Measurements from ENCODE around the gene SH2D2A.

Gene SH2D2A
- total RNA-seq = 41.5 reads per million, percentile 64 among the genes with 10 or more reads in this experiment

DNA sequence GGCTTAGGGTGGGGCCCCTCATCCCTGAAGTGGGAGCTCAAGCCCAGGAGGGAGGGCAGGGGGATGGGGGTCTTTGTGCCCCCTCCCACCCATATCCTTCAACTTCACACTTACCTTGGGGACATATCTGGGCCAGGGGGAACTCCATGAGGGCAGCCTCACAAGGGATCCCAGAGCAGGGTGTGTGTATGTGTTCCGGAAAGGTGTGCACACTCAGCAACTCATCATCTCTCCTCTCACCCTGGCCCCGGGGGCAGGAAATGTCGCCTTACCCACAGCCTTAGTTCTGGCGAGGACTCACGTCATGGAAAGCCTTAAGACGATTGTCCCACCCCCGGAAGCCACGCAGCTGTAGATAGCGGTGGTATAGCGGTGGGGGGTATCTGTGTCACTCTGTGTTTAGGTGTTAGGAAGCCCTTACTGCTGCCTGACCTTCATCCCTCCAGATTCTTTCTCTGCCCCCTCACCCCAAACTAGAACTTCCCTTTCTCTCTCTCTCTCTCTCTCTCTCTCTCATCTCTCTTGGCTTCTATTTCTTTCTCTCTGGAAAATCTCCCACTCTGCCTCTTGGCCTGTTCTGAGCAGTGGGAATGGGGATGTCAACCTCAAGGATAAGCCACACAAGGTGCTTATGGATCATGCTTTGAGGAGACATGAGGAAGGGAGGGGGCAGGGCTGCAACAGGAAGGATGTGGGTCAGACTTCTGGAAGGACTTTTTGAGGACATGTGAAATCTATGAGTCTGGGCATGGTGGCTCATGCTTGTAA, at the start of gene SH2D2A:
SH2D2A (minus strand) TSS at position 288 of the 768 bp plus-strand sequence; CDS start at position 148, 140 bp downstream.
- DNase-seq = peak; percentile 94

DNA sequence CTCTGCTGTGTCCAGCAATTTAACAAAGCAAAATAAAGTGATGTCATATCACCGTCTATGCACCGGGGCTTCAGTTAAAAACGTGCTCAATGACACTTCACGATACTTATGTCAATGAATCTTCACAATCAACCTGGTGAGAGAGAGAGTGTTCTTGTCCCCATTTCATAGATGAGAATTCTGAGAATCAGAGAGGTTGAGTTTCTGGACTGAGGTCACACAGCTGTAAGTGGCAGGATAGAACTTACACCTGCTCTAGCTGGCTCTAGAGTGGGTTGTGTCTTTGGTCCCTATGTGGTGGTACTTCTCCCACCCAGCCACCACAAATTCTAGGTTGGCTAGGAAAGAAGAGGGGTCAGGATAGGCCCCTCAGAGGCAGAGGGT, 49.2 kb upstream of the SH2D2A start:
- no peak for DNase-seq

DNA sequence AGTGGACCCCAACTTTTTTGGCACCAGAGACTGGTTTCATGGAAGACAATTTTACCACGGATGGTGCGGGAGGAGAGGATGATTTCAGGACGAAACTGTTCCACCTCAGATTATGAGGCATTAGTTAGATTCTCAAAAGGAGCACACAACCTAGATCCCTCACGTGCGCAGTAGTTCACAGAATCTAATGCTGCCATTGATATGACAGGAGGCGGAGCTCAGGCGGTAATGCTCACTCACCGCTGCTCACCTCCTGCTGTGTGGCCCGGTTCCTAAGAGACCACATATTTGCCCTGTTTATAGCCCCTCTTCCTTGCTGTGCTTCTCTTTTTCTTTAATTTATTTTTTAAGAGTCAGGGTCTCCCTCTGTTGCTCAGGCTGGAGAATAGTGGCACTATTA, 48.6 kb upstream of the SH2D2A start:
- DNase-seq = no peak

DNA sequence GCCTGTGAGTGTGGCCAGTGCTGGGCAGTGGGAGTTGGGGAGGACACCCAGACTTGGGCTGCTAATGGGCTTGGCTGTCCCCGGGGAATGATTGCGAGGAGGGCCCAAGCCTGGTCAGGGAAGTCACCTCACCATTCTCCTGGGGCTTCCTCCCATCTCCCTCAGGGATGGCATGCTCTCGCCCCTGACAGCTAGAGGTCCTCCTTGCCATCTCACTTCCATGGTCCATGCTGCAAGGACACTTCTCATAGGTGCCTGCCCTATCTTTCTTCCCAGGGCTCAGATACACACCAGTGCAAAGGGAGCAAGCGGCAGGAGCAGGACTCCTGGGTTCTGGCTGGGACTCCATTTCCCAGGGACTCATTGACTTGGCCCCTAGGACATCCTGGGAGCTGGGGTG, 48.1 kb upstream of the SH2D2A start:
- no peak for DNase-seq

DNA sequence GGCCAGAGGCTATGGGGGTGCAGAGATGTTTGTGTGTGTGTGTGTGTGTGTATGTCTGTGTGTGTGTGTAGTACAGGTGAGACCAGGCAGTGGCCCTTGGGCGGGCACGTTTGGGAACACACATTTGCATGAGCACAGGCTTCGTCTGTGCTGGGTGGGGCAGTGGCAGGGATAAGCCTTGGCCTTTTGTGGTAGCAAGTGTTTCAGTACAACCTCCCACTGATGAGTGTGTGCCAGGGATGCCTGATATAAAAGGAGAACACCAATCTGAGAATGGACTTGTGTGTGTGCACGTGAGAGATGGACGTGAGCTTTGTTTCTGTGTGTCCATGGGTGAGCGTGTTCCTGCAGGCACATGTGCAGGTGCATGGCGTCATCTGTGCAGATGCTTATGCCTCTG, 47.0 kb upstream of the SH2D2A start:
- DNase-seq = no peak

DNA sequence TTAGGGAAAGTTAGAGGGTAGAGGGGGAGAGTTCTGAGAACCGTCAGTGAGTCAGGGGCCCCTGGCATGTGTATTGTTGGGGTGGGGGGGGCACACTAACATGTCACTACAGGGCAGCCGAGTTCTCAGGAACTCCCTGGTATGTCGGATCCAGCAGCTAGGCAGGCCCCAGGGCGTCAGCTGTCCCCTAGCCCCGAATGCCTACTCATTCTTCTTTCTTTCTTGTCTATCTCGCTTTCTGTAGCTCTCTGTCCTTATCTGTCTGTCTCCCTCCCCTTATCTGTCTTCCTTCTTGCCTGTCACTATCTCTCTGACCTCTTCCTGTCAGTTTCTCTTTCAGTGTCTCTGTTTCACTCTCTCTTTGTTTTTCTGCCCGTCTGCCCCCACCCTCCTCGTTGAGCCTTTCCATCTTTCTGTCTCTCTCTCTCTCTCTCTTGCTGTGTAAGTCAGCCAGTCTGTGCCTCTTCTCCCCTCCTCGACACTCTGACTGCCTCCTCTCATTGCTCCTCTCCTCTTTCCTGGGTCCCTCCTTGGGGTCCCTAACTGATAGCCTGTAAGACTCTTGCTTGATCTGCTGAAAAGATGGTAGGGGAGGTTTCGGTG, 46.5 kb upstream of the SH2D2A start:
- DNase-seq = no peak

DNA sequence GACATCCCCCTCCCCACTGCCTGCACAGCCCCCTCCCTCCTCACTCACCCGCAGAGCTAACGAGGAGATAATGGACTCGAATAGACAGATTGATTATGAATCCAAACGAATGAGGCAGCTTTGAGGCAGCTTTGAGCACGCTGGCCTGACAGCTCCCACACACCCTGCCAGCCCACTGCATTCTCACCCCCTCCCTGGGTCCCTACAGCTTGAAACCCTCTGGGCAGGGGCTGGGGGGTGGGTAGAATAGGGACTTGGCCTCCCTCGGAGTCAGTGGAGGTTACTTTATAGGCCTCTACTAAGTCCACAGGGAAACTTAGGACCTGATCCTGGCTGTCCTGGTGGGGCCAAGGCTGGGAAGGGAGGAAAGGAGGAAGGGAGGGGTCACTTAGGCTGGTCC, 45.9 kb upstream of the SH2D2A start:
- DNase-seq = no peak

DNA sequence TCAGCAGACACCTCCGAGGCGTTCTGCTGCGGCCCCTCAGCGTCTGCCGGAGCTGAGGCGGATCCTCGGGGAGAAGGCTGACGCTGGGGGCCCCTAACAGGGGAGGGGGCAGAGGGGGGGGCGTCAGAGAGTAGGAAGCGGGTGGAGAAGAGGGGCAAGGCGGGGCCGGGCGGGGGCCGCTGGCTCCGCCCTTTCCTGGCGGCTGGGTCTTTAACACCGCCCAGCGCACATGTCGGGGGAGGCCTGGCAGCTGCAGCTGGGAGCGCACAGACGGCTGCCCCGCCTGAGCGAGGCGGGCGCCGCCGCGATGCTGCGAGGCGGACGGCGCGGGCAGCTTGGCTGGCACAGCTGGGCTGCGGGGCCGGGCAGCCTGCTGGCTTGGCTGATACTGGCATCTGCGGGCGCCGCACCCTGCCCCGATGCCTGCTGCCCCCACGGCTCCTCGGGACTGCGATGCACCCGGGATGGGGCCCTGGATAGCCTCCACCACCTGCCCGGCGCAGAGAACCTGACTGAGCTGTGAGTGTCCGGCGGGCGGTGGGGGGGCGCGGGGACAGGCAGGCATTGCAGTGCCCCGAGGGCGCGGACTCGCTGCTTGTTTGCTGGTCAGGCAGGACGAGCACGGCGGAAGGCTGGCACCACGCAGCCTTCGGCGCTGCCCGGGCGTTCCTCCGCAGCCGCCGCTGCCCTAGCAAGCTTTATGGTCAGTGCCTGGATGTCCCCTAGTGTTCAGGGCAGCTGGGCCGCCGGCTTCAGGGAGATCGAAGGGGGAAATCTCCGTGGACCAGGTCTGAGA, 44.2 kb upstream of the SH2D2A start, which contains the start of gene NTRK1:
NTRK1 (plus strand) TSS at position 238 of the 796 bp plus-strand sequence; CDS start at position 308, 70 bp downstream.
- DNase-seq = peak; percentile 31

DNA sequence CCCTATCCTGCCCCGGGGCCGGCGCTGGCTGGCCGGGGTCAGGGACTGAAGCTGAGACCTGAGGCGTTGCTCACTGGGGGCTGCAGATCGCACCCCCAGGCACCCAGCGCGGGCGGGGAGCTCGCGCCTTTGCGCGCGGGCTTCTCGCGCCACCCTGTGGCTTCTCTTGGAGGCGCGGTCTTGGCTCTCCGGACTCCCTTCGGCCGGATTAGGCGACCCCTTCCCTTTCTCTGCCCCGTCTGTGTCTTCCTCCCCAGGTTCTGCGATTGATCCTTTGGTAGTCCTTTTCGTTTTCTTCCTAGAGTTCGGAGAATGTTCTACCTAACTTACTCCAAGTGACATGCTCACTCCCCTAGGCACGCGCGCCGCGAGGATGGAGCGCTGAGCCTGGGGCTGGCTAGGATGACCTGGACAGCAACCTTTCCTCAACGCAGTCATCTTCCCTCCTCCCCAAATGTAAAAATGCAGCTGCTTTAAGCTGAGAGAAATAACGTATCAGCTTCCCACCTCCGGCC, 43.5 kb upstream of the SH2D2A start:
- peak; percentile 42 for DNase-seq

DNA sequence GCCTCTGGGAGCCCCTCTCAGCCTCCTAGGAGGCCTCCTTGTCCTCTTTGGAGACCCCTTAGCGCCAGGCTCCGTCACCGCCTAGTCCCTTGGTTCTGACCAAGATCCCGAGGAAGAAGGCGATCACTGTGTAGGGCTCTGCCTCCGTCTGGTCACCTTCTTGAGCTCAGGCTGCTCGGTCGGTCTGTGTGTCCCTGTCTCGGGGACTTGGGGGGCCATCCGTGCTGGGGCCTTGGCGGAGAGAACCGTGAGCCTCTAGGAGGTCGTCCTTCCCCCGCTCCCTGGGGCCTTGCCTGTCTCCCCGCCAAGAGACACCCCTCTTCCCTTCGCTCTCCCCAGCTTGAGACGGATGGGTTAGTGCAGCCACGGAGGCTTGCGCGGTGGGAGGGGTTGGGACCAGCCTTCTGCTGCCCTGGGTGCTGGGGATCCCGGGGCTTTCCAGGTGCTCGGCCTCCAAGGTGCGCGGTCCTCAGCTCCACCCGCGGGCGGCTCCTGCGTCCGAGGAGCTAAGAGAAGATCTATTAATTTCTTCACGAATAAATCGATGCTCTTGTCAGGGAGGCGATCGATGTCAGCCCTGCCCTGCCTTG, 43.0 kb upstream of the SH2D2A start:
- DNase-seq = no peak

DNA sequence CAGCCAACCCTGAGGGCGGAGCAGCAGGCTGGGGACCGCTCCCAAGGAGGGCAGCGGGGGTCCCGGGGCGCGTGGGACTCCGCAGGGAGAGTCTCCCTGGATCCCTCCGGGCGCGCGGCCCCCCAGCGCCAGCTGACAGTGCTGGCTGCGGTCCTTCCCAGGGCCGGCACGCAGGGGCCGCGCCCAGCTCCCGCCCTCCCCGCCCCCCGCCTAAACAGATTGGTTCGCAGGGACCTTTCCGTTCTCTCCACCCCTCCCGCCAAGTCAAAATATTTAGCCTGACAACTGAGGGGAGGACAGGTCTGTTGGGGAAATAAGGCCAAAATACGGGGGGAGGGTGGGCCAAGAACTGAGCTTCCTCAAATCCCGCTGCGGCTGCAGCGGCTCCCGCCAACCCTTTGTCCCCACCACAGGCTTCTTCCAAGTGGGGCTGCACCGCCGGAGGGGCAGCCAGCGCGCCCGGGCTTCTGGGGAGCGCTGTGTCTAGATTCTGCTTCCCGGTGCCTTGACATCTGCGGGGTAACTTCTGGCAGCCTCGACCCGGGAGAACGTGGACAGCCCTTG, 42.4 kb upstream of the SH2D2A start, which contains the start of gene INSRR:
INSRR (minus strand) TSS at position 159 of the 564 bp plus-strand sequence. CDS start 496 bp downstream, outside the sequence.
- DNase-seq = no peak

DNA sequence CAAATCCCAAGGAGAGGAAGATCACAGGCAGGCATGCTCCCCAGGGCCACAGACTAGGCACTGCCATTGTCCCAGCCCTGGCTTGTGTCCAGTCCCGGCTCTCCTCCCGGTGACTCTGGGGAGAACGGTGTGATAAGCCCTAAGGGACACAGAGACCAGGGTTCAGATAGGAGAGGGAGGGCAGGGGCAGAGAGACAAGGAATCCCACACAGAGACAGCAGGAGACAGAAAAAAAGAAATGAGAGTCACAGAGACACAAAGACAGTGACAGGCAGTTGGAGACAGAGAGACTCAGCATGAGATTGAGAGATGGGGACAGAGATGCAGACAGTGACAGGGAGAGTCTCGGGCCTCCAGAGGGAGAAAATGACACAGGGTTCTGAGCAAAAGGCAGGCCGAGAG, 41.9 kb upstream of the SH2D2A start:
- no peak for DNase-seq

DNA sequence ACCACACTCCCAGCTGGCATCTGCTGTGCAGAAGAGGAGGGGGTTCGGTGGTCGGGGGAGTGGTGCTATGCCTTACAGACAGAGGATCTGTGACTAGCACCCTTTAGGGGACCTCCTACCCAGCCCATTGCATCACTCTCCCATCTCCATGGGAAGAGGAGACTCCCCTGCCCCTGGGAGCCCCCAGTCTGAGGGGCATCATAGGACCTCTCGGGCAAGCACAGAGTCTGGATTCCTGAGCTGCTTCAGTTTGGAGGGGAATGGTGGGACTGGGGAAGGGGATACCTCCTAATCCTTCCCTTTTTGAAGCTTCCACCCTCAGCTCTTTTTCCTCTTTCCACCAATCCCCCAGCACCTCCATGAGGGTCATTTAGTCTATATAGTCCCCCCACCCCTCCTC, 40.9 kb upstream of the SH2D2A start:
- DNase-seq = no peak

DNA sequence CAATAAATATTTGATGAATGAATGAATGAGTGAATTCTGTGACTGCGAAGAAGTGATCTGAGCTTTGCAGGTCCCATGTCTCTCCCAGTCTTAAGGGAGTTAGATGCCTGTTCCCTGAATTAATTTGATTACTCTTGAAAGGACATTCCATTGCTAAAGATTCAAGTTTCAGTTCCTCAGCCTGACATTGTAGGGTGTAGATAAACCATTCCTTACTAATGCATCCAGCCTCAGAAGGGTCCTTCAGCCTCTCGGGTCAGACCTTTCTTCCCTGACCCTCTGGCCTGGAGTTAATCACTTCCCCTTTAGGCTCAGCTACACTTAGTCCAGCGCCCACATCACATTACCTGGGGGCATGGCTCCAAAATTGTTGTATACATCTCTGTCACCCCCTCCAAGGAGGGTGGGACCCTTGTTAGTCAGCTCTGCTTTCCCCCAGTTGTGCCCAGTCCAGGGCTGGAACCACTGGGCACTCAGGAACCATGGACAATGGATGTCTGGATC, 39.7 kb upstream of the SH2D2A start:
- no peak for DNase-seq

DNA sequence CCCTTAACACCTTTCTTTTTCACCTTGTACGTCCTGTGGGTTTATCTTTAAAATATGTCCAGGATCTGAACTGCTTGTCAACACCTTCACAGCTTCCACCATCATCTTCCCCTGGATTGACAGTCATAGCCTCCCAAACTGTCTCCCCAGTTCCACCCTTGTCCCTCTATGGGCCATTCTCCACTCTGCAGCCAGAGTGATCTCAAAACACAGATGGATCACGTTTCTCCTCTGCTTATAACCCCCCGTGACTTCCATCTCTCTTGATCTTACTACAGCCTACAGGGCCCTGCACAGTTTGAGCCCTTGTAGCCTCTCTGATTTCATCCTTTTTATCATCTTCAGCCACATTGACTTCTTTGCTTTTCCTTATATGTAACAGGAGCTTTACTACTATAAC, 38.0 kb upstream of the SH2D2A start:
- no peak for DNase-seq

DNA sequence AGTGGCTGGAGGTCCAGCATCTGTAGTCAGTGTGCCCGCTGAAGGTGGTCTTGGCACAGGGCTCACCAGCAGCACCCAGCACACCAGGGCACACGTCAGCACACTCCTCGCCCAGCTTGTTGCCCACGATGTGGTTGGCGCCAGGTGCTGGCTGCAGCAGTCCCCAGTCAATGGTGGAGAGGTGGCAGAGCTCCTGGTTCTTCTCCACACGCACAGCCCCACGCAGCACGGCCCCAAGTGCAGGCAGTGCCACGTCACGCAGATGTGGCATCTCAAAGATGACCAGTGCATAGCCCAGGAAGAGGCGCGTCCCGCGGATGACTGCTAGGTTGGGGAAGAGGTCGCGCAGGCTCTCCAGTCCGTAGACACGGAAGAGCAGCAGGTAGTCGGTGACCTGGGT, 37.1 kb upstream of the SH2D2A start:
- DNase-seq = no peak

DNA sequence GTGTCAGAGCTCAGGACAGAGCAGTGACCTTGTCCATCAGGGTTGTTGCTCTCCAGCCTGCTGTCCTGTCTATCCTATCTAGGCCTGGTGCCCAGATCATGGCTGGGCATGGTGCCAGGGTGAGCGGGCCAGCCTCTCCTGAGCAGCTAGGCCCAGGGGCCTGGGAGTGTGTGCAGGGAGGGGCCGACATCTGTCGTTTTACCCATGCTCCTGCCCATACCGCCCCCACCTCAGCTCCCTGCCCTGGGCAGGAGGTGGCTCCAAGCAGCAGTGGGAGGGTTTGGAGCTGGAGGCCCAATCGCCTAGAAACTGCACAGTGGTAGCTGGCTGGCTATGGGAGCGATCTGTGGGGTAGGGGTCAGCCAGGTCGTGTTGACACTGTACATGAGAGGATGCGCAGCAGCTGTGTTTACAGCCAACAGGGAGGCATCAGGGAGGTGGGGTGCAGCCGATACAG, 35.8 kb upstream of the SH2D2A start:
- no peak for DNase-seq

DNA sequence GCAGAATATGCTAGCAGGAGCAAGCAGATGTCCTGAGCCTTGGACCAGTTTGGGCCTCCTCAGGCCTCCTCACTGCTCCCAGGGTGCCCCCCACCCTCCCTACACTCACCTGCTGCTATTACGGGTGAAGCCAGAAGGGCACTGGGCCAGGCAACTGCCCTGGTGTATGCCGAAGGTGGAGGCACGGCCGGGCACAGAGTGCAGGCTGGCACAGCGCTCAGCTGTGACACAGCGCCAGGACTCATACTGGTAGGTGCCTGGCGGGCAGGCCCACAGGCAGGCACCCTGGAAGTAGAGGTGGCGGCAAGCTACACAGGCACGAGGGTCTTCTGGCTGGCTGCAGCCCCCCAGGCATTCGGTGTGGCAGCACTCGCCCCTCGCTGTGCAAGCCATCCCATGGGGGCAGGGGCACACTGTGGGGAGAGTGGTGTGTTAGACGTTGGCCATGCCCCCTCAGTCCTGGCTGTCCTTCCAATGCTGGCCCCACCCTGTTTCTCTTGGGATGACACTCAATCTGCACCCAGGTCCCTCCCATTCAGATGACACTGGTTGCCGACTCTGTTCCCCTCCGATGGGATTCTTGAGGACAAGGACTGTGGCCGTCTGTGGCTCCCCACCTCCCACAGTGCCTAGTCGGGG, 35.2 kb upstream of the SH2D2A start:
- DNase-seq = no peak

DNA sequence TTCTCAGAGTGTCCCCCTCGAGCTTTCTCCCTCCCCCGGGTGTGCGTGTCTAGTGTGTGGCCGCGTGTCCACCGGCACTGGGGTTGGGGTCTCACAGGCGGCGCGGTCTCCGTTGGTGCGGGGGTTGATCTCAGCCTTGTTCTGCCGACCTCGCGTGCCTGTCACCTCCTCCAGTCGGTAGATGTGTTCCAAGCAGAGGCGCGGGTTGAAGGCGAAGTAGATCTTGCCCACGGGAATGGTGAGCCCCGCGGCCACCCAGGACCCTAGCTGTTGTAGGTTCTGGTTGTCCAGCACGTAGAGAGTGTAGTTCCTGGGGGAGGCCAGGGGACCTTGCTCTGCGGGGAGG, 32.5 kb upstream of the SH2D2A start:
- DNase-seq = no peak

DNA sequence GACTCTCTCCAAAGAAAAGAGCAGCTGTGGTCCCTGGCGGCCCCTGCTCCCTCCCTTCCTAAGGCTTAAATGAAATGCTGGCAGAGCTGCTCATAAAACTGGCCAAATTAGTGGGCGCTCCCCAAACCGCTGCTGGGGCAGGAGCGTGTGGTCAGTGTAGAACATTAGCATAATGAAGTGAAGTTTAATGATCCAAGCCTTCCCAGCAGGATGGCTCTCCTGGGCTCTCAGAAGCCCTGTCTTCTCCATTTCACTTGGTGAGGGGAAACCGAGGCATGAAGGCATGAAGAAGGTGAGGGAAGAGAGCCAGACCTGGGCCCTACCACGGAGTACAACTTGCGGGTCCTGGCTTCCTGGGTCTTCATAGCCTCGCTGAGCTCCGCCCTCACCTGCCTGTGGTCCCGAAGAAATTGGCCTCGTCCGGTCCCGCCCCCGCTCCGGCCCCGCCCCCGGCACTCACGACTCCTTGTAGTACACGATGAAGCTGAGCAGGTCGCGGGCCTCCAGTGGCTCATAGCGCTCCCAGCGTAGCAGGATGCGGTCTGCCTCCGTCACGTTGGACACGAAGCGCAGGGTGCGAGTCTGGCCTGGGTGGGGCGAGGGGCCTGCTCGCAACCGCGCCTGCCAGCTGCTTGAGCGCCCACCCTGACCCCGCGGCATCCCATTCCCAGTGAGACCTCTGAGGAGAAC, 32.0 kb upstream of the SH2D2A start:
- DNase-seq = peak; percentile 49
